KBM-7 (cell line): ENCODE measurements around the gene NOC2L.

Experiments
- DNase-seq: peaks from one replicate; pipeline ENCODE4 v3.0.0-alpha.2; 2015
- in situ Hi-C: fragments of 300-500 bp; cut with MboI; formaldehyde crosslinking; loops from 2 replicates; pipeline ENCODE4 v1.14.3; 2020; ENCODE audit warnings: low sequenced_read_pairs, low pct_unique_long_range_greater_than_20kb, mixed read lengths

The NOC2L gene

GRCh38 chr1:911875-912739 lies 46.9 kb downstream of the NOC2L start:
- in situ Hi-C loops = no loop called here
- no peak for DNase-seq

- no peak for DNase-seq
- in situ Hi-C loops = no loop called here
Measured at GRCh38 chr1:910881-911721, 48.0 kb downstream of the NOC2L start.

GRCh38 chr1:910311-910880 lies 48.7 kb downstream of the NOC2L start:
- in situ Hi-C loops = no loop called here
- no peak for DNase-seq

DNA sequence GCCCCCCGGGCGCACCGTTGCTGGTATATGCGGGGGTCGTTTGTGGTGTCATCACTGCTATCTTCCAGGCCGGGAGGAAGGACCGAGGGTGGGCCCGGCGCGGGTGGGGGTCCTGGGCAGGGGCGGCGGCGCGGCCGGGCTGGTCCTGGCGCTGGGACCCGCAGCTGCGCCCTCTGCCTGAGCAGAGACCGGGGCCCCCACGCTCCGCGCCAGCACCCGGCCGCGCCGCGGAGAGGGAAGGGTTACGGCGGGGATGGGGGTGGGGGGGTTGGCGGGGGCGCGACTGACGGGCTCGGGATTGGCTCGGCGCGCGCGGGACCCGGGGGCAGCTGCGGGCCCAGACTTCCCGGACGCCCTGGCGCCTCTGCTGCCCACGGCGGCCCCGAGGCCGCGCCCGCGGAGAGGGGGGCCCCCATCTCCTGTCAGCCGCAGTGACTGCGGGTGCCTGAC lies 49.2 kb downstream of the NOC2L start:
- in situ Hi-C loops = no loop called here

DNA sequence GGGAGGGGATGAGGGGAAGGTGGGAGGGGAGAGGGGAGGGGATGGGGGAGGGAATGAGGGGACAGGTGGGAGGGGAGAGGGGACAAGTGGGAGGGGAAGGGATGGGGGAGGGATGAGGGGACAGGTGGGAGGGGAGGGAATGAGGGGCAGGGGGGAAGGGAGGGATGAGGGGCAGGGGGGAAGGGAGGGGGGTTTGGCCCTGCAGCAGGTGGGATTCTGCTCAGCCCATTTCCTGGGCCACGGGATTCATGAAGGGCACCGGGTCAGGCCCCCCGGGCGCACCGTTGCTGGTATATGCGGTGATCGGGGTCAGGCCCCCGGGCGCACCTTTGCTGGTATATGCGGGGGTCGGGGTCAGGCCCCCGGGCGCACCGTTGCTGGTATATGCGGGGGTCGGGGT lies 50.4 kb downstream of the NOC2L start:
- no peak for DNase-seq

More for the DNA sequence above, 49.2 kb downstream of the NOC2L start:
- DNase-seq = no peak

GRCh38 chr1:907611-908451 lies 51.2 kb downstream of the NOC2L start:
- DNase-seq = no peak
- in situ Hi-C loops = no loop called here

More for the DNA sequence above, 50.4 kb downstream of the NOC2L start:
- in situ Hi-C loops = no loop called here

DNA sequence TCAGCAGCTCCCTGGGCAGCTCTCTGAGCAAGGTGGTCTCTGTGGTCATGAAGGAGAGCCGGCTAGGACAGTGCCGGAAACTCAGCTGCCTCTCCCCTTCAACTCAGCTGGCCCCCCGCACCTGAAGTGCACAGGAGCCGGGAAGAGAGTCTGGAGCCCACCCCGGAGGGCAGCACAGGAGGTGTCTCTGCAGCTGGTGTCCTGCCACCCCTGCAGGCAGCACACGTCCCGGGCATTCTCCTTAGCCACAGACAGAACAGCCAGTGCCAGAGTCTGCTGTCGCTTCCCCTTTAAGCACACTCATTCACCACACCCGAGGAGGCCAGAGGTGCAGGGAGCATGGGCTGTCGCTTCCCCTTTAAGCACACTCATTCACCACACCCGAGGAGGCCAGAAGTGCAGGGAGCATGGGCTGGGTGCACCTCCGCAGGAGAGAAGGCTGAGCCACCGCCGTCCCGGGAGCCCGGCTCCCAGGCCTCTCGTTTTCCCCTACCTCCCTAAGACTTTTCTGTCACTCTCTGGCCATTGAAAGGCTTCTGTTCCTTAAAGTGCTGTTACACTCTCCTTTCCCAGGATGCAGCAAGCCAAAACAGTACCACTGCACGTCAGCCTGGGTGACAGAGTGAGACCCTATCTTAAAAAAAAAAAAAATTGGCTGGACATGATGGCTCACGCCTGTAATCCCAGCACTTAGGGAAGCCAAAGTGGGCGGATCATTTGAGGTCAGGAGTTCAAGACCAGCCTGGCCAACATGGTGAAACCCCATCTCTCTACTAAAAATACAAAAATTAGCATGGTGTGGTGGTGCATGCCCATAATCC lies 52.2 kb downstream of the NOC2L start:
- DNase-seq = peak; percentile 87
- in situ Hi-C loops = no loop called here

- in situ Hi-C loops = no loop called here
- DNase-seq = no peak
Measured at GRCh38 chr1:905811-906599, 53.1 kb downstream of the NOC2L start.

DNA sequence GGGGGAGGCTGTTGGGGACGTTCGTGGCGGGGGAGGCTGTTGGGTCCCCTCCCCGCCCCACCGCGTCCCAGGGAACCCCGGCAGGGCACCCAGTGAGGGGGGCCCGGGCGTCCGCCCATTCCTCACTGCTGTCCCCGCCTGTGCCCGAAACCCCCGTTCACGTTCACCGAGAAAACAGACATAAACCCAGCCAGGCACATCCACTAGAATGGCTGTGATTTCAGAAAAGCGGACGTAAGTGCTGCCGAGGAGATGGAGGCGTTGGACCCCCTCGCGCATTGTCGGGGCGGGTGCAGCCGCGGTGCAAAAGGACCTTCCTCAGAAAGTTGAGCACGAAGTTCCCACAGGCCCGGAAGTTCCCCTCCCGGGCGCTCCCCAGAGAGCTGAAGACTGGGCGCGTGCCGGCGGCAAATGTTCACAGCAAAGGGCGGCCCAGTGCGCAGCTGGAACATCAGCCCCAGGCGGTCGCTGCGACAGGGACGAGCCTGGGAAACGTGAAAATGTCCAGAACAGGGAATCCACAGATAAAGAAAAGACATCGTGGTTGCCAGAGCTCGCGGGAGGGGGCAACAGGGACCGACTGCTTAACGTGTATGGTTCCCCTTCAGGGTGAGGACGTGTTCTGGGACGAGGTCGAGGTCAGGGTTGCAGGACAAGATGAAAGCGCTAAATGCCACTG lies 53.8 kb downstream of the NOC2L start:
- in situ Hi-C loops = no loop called here

DNA sequence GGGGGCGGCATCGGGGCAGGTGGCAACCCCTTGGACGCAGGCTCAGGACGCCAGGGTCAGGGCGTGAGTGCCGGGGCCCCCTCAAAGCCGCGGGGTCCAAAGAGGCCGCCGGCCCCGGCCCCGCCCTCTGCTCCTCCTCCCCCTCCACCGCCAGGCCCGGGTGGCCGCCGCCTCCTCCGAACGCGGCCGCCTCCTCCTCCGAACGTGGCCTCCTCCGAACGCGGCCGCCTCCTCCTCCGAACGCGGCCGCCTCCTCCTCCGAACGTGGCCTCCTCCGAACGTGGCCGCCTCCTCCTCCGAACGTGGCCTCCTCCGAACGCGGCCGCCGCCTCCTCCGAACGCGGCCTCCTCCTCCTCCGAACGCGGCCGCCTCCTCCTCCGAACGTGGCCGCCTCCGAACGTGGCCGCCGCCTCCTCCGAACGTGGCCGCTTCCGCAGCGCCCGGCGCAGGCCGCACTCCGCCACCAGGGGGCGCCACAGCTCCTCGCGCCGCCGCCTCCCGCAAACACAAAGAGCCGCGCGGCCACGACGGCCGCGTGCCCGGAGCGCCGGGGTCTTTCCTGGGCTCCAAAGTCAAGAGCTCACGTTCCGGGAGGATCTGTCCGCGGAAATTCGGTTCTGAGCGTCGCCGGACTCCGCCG lies 54.6 kb downstream of the NOC2L start:
- in situ Hi-C loops = no loop called here
- DNase-seq = peak; percentile 95

More for the DNA sequence above, 53.8 kb downstream of the NOC2L start:
- DNase-seq = peak; percentile 62

DNA sequence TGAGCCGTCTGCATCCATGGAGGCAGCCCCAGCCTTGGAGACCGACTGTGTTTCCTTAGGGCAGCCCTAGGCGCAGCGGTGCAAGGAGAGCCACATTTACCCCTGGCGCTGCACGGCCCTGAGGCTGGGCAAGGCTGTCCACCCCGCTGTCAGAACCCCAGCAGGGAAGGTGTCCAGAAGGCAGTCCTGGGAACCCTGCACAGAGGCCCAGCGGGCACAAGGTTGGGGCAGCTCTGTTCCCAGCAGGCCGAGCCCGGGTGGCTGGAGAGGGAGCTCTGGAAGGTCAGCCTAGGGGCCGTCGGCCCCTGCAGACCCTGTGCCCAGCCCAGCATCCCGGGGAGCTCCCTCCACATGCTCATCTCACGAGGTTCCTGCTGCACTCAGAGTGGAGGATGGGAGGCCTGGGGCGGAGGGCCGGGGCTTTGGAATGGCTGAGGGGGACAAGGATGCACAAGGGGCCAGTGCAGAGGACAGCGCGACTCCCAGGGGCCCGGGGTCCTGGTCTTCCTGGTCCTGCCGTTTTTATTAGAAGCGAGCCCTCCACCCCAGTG lies 55.3 kb downstream of the NOC2L start:
- DNase-seq = no peak
- in situ Hi-C loops = no loop called here

DNA sequence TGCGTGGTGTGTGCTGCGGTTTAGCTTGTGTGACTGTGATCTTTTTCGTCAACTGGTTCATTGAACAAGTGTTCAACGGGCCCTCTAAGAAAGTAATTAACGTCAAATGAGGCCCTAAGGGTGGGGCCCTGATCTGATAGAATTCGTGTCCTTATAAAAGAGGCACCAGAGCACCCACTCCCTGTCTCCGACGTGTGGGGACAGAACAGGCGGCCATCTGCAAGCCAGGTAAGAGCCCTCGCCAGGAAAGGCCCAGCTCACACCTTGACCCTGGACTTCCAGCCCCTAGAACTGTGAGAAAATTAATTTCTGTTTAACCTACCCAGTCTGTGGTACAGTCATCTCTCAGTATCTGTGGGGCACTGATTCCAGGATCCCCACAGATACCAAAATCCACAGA lies 55.8 kb downstream of the NOC2L start:
- in situ Hi-C loops = no loop called here
- no peak for DNase-seq

GRCh38 chr1:902802-903201 lies 56.3 kb downstream of the NOC2L start:
- in situ Hi-C loops = no loop called here
- no peak for DNase-seq

DNA sequence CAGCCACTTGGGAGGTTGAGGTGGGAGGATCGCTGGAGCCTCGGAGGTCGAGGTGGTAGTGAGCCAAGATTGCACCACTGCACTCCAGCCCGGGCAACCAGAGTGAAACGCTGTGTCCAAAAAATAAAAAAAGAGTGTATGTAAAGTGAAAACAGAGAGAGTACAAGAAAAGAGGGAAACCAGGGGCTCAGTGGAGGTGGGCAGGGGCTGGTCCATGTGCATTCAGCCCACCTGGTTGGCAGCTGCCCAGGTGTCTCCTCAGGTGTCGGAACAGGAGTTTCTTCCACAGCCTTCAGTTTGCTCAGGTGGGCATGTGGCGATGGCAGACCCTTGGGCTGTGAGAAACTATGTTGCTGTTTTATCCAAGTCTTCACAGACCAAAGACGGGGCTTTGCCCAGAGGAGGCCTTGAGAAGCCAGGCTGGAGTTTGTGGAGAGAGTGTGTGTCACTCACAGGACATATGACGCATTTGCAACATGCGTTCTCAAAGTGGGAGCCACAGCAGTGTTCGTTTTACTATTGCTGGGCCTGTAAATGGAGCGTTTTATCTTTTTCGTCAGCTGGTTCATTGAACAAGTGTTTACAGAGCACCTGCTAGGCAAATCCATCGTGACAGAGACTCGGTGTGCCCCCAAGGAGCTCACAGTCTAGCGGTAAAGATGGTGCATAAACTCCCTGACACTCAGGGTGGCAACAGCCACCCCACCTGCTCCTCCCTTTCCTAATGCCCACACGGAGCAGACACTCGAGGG lies 57.8 kb downstream of the NOC2L start:
- no peak for DNase-seq
- in situ Hi-C loops = no loop called here

DNA sequence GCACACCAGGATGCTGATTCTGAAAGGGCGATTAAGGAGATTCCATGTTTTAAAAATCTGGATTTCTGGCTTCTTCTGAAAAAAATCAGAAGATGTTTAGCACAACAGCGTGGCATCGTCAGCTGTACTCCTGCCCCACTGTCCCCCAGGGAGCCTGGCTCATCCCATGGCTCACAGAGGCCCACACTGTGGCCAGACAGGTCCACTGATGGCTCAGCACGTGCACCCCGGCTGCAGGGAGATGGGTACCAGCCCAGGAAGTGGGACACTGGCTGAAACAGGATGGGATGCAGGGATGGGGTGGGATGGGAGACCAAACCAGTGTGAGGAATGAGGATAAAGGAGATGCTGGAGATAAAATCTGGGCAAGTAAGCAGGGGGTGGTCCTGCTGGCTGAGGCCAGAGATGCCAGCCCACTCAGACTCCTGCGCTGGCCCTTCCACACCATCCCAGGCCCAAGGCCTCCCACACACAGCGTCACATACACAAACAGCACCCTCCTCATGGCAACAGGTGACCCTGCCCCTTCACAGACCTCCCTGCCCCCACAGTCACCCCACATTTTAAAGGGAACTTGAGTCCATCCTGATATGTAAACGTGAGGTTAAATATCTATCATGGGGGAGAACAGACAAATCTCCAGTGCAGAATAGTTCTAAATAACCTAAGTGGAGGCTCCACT lies 59.3 kb downstream of the NOC2L start:
- in situ Hi-C loops = no loop called here
- DNase-seq = no peak
